SKM-1 (cell line): Measurements from ENCODE around the gene AQP4.

Experiments used
- DNase-seq: peaks from one replicate; lab custom pipeline; 2025; ENCODE audit not compliant: unreplicated experiment; lab: John Stamatoyannopoulos, UW

AQP4 gene

DNA sequence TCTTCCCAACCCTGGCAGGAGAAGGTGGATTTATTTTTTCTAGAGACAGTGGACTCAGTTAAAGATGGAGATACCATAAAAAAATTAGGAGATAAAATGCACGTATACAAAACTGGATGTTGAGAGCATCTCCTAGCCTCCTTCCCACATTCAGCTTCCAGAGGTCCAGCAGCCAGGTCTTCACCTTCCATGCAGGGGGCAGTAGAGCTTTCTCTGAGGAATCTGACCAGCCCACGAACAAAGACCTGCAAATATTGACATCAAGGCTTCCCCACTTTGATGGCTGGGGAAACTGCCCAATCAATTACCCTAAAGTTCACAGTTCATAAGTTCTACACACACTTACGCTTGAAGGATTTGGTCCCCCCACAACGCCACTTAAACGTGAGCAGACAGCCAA is 24.5 kb downstream of the AQP4 start:
- DNase-seq = no peak

DNA sequence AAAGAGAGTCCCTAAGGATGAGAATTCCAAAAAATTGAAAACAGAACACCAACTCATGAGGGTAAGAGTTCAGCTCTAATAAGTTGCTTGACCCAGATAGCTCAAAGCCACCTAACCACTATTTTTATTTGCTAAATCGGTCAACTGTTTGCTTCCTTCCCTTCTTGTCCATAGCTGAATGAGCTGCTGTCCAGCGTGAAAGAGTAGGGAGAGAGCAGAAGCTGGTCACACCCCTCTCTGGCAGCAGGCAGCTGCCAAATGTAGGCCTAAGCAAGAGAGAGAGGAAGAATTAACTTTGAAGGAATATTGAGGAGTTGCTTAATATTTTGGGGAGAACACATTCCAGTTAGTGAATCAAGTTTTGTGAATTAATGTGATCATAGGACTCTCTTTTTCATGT is 25.9 kb downstream of the AQP4 start:
- DNase-seq = no peak

DNA sequence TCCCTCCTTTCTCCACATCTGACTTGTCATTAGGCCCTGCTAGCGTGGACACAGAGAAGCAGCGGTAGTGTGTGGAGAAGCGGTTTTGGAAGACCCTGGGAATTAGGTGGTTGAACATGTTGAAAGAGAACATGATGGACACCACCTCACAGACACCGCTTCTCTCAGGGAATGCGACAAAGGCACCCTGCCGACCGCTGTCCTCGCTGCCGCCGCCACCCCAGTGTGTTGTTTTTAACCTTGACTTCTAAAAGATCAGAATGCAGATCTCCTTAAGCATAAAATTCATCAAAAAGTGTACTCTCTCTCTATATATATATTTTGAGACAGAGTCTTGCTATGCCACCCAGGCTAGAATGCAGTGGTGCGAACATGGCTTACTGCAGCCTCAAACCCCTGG is 33.2 kb downstream of the AQP4 start:
- DNase-seq = no peak

DNA sequence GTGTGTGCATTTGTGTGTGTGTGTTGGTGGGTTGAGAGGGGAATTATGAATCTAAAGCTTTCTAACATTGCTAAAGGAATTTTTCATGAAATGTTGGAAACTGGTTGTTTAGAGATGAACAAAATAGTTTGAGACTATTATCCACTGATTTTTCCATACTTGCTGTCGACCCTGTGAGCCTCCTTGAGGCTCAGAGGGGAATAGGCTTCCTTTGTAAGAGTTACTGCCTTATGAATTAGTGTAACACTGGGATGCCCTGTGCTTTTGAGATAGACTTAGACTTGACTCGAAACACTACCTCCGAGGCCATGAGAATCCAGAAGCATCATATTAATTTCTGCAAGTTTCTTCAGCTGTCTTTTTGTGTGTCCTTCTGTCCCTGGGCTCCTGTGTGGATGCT is 37.9 kb downstream of the AQP4 start:
- DNase-seq = no peak

DNA sequence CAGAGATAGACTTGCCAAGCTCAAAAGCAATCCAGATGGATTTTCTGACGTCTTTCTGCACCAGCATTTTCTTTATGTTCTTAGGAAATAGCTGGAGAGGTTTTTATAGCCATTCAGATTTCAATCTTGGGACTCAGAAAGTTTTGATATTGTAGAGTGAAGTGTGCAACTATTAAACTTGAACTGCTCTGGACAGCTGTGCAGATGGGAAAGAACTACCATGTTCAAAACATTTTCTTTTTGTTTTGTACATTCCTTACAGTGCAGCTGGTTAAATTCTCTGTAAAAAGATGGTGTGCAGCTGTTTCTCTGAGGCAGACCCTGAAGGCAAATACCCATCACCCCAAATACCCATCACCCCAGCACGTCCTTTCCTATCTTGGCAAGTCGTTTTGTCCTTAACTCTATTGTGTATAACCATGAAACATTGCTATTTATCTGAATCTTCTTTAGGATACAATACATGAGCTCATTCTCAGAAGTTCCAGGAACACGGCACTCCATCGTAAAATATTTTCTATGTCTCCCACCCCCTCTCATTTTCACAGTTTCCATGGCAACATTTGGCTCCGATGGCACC is 38.8 kb downstream of the AQP4 start:
- no peak for DNase-seq

DNA sequence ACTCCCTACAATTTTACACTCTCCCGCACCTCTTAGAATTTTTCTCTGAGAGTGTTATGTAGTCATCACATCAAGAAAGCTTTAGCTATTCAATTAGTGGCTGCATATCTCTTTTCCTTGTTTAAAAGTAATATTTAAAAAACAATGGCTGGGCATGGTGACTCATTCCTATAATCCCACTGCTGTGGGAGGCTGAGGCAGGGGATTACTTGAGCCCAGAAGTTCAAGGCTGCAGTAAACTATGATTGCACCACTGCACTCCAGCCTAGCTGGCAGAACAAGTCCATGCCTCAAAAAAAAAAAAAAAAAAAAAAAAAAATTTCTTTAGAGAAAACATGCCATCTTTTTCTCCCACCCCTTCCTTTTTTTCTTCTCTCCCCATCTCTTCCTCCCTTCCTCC is 44.3 kb downstream of the AQP4 start:
- DNase-seq = no peak

DNA sequence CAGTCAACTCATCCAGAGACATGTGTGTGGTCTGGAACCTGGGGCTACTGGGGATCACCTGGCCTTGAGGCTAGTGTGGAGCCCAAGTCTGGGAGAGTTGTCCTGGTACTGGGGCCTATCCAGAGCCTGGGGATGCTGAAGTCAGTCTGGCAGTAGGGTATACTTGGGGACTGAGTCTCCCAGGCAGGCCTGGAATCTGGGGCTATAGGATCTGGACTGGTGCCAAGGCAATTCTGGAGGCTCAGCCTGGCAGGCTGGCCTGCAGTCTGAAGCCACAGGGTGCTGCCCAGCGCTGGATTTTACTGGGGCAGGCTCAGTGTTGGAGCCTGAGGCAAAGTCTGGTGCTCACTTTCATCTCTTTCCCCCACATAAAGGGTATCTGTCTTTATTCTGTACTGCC is 46.5 kb downstream of the AQP4 start:
- no peak for DNase-seq

DNA sequence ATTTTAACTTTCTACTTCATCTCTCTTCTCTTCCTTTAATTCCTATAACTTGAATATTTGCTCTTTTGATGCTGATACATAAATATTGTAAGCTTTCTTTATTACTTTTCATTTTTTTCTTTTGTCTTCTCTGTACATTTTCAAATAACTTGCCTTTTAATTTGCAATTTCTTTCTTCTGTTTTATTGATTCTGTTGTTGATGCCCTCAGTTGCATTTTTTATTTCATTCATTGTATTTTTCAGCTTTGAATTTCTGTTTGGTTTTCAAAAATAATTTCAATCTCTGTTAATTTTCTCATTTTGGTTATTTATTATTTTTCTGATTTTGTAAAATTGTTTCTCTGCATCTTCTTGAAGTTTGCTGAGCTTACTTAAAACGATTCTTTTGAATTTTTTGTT is 47.0 kb downstream of the AQP4 start:
- DNase-seq = no peak

DNA sequence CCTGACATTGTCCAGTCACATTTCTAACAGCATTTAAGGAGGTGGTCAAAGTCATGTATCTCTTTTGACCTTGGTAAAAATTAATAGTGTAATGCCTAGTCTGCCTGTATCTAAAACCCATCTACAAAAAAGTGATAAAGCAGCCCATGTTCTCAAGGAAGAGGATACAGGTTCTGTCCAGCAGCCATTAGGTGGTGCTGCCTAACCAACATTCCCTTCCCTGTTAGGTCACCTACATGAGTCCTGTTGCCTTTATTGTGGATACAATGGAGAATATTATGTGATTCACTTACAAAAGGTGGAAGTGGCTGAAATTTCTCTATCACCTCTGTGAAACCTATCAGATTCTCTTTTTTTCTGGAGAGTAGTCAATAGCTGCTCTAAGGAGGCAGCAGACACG is 52.5 kb downstream of the AQP4 start:
- no peak for DNase-seq

DNA sequence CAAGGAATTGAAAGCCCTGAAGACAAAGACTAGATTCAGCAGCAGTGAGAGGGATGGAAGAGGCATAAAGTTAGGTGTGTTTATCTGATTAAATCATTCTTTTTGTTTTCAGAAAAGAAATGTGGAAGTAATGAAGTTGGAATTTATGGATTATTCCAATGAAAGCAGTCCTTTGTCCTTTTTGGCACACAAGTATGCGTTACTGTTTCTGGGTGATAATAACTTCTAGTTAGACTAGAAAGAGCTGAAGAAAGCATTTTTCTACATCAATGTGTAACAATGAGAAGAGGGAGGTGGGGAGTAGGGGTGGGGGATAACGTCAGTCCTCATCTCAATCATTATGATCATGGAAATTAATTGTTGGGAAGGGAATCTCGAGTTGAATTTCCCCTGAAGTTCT is 53.0 kb downstream of the AQP4 start:
- DNase-seq = no peak

DNA sequence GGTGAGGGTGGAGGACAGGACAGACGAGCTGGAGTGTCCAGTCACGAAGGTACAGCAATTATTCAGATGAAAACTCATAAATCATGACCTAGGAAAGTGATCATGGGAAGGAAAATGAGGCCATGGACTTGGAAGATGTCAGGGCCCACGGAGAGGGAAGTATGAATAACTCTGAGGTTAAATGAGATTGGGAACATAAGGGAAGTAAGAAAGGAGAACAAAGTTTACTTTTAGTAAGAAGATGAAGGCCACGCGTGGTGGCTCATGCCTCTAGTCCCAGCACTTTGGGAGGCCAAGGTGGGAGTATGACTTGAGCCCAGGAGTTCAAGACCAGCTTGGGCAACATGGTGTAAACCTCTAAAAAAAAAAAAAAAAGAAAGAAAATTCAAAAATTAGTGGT is 56.2 kb downstream of the AQP4 start:
- DNase-seq = peak; percentile 6

DNA sequence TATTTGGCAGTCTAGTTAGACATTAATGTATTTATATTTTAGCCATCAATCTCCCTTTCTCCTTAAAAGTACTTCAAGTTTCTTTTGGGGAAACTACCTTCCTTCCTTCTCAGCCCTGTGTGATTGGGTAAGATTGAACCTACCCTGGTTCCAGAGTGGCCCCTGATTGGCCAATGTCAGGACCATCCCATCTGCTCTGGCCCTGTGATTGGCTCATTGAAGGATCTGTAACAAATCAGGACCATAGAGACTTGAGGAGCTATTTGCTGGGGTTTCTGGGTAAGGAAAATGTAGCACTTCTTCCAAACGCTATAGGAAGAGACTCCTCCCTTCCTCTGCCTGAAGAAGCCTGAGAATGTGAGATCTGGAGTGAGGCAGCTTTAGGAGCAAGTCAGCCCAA is 59.3 kb downstream of the AQP4 start:
- DNase-seq = no peak

DNA sequence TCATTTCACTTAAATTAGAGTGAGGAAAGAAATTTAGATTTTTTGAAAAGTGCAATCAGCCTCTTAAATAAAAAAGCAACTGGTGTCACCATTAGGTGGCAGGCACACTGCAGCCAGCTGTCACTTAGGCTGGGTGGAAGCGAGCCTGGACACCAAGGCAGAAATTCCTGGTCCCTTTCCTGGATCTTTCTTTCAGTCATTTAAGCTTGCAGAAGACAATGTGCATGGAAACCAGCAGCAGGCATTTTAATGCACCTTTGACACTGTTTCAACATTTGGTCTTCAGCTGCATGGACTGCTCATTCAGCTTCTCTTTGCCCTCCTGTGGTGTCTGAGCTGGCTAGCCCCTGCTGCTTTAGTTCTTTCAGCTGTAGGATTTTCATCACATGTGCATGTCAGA is 61.0 kb downstream of the AQP4 start:
- no peak for DNase-seq

DNA sequence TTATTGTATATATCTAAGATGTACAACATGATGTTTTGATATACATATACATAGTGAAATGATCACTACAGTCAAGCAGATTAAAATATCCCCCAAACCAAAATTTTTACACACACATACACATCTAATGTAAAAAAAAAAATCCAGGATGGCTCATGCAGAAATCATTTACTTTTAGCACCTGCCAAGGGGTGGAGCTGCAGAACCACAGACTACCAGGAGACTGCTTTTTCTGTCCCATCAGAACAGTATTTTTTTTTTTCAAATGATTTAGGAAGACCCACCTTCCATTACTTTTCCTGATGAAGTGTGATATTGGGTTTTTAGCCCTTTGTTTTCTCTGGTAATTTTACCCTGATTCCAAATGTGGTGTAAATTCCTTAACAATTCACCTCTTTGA is 61.9 kb downstream of the AQP4 start:
- no peak for DNase-seq

DNA sequence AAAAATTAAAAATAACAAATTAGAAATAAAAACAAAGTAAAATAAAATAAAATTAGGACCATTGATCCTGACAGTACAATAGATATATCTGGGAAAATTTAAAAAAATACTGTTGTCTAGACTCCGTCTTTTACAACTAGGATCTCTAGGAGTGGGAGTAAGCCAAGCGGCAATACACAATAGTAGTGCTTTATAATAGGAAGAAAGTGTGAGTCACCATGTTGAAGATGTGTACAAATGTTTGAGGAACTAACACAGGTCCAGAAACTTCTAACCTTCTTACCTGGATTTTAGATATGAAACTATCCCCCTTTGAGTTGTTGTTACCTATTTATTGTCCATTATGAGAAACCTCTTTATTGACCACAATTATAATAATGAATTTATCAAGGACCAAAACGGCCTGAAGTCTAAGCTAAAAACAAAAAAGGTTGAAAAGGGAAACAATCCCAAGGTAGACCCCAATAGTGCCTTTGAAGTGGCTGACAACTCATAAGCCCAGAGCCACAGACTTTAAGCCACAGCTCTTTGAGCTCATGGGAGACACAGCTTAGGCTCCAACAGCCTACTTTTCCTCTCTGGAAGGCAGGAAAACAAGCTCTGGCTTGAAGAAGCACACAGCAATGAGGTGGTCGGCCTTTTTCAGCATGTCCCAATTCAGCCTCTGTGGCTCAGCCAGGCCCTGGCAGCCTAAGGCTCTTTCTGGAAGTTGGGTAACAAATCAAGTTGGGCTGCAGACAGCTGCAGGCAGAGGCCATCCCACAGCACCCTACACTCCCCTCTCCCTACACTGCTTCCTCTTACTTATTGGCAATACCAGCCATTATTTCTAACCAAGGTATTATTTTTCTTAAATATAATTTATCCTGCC is 62.9 kb downstream of the AQP4 start:
- no peak for DNase-seq
